ENCODE data around the gene TXNRD3. TPM values are rescaled to one million over a fixed set of nuclear protein-coding genes. Genes with fewer than 3 reads are reported as not detected.
"Not testable (repeated sequence)": the region's sequence is repeated elsewhere in the genome, so short reads cannot be mapped to it uniquely, and the experiment has no call there.

TXNRD3 gene
- total and polyA plus RNA-seq, 5 experiments from 2014 or later: 3.2 to 6.7 (median 6.2) TPM

- POLR2A ChIA-PET: no interaction called here
- Mint-ChIP-seq H3K4me3 (no peak overlapping the region), H3K27ac (no peak overlapping the region), H3K4me1 (peaks cover 0 to 14% (median 5%) of the 10 kb centered on the region in 4 donors), H3K9me3 (peaks cover 0 to 2% (median 0%) of the 10 kb centered on the region in 9 donors), H3K36me3 (no peaks in the 10 kb centered on the region), H3K27me3 (peaks cover 0 to 18% (median 3%) of the 10 kb centered on the region in 5 donors)
- DNase-seq (no peak), ATAC-seq (no peak)
Measured at GRCh38 chr3:126657901-126658300, 3.0 kb upstream of the TXNRD3 start.

- peak overlapping the region in 1 of 10 donors; percentile 34 for H3K27ac Mint-ChIP-seq
- H3K9me3 Mint-ChIP-seq: peaks cover 0 to 2% (median 0%) of the 10 kb centered on the region in 9 donors
- DNase-seq (no peak), ATAC-seq (no peak)
- no peaks in the 10 kb centered on the region for H3K36me3 Mint-ChIP-seq
- POLR2A ChIA-PET: no interaction called here
- H3K4me1 Mint-ChIP-seq: peaks cover 0 to 14% (median 6%) of the 10 kb centered on the region in 4 donors
- peaks cover 0 to 18% (median 3%) of the 10 kb centered on the region in 5 donors for H3K27me3 Mint-ChIP-seq
- H3K4me3 Mint-ChIP-seq: peak overlapping the region in 5 of 10 donors; percentile 14 to 93 (median 91)
Measured at GRCh38 chr3:126656371-126657134, 1.6 kb upstream of the TXNRD3 start.

- Mint-ChIP-seq H3K9me3 (peaks cover 0 to 2% (median 0%) of the 10 kb centered on the region in 9 donors), H3K4me1 (peaks cover 1 to 14% (median 6%) of the 10 kb centered on the region in 4 donors), H3K27ac (peak overlapping the region in 1 of 10 donors; percentile 22), H3K4me3 (peak overlapping the region; percentile 22 to 93 (median 90)), H3K27me3 (peaks cover 0 to 16% (median 3%) of the 10 kb centered on the region in 5 donors), H3K36me3 (no peaks in the 10 kb centered on the region)
- POLR2A ChIA-PET: no interaction called here
- ATAC-seq: no peak
- DNase-seq: no peak
Measured at GRCh38 chr3:126655887-126656286, 963 bp upstream of the TXNRD3 start.

- H3K36me3 Mint-ChIP-seq: peaks cover 0 to 10% (median 6%) of the 10 kb centered on the region in 3 donors
- H3K9me3 Mint-ChIP-seq: no peaks in the 10 kb centered on the region
- no peak overlapping the region for H3K27ac Mint-ChIP-seq
- H3K4me1 Mint-ChIP-seq: peaks cover 3 to 11% (median 8%) of the 10 kb centered on the region in 4 donors
- no peak overlapping the region for H3K4me3 Mint-ChIP-seq
- POLR2A ChIA-PET: no interaction called here
- no peak for DNase-seq
- H3K27me3 Mint-ChIP-seq: peaks cover 0 to 1% (median 0%) of the 10 kb centered on the region in 5 donors
- ATAC-seq: no peak
Measured at GRCh38 chr3:126649556-126650092, 5.3 kb downstream of the TXNRD3 start.

- POLR2A ChIA-PET: no interaction called here
- Mint-ChIP-seq H3K9me3 (no peaks in the 10 kb centered on the region), H3K4me3 (no peak overlapping the region), H3K4me1 (peaks cover 0 to 11% (median 3%) of the 10 kb centered on the region in 4 donors), H3K27me3 (peaks cover 0 to 1% (median 0%) of the 10 kb centered on the region in 5 donors), H3K36me3 (peaks cover 13 to 37% (median 28%) of the 10 kb centered on the region in 3 donors), H3K27ac (no peak overlapping the region)
- ATAC-seq (no peak), DNase-seq (no peak)
Measured at GRCh38 chr3:126646674-126647073, 8.2 kb downstream of the TXNRD3 start.

GRCh38 chr3:126644615-126645014 lies 10.3 kb downstream of the TXNRD3 start:
- DNase-seq: no peak
- ATAC-seq: no peak
- POLR2A ChIA-PET: no interaction called here
- Mint-ChIP-seq H3K4me3 (no peak overlapping the region), H3K4me1 (peaks cover 0 to 4% (median 2%) of the 10 kb centered on the region in 4 donors), H3K27ac (peak overlapping the region in 1 of 10 donors; percentile 15), H3K36me3 (peaks cover 23 to 55% (median 37%) of the 10 kb centered on the region in 3 donors), H3K27me3 (peaks cover 0 to under 1% (median 0%) of the 10 kb centered on the region in 5 donors), H3K9me3 (no peaks in the 10 kb centered on the region)

GRCh38 chr3:126638790-126639189 lies 16.1 kb downstream of the TXNRD3 start:
- peak overlapping the region in 1 of 10 donors; percentile 66 for H3K27ac Mint-ChIP-seq
- no peak overlapping the region for H3K4me3 Mint-ChIP-seq
- H3K9me3 Mint-ChIP-seq: no peaks in the 10 kb centered on the region
- no peak for DNase-seq
- H3K27me3 Mint-ChIP-seq: no peaks in the 10 kb centered on the region
- peaks cover 19 to 72% (median 40%) of the 10 kb centered on the region in 3 donors for H3K36me3 Mint-ChIP-seq
- POLR2A ChIA-PET: no interaction called here
- ATAC-seq: no peak
- peaks cover 0 to 2% (median 0%) of the 10 kb centered on the region in 4 donors for H3K4me1 Mint-ChIP-seq

- Mint-ChIP-seq H3K4me3 (no peak overlapping the region), H3K36me3 (peaks cover 10 to 64% (median 22%) of the 10 kb centered on the region in 3 donors), H3K9me3 (no peaks in the 10 kb centered on the region), H3K27me3 (no peaks in the 10 kb centered on the region), H3K27ac (no peak overlapping the region), H3K4me1 (peaks cover 0 to 4% (median 0%) of the 10 kb centered on the region in 4 donors)
- POLR2A ChIA-PET: no interaction called here
- DNase-seq: no peak
- ATAC-seq: no peak
Measured at GRCh38 chr3:126636436-126636835, 18.5 kb downstream of the TXNRD3 start.

GRCh38 chr3:126634803-126635202 lies 20.1 kb downstream of the TXNRD3 start:
- POLR2A ChIA-PET: no interaction called here
- Mint-ChIP-seq H3K27me3 (no peaks in the 10 kb centered on the region), H3K36me3 (peaks cover 7 to 65% (median 19%) of the 10 kb centered on the region in 3 donors), H3K27ac (no peak overlapping the region), H3K4me3 (no peak overlapping the region), H3K9me3 (no peaks in the 10 kb centered on the region), H3K4me1 (peaks cover 0 to 10% (median 3%) of the 10 kb centered on the region in 4 donors)
- ATAC-seq (no peak), DNase-seq (no peak)

GRCh38 chr3:126630020-126630419 lies 24.9 kb downstream of the TXNRD3 start:
- Mint-ChIP-seq H3K4me3 (no peak overlapping the region), H3K27ac (peak overlapping the region in 2 of 10 donors; percentile 13 to 51), H3K4me1 (peaks cover 0 to 7% (median 3%) of the 10 kb centered on the region in 4 donors), H3K9me3 (no peaks in the 10 kb centered on the region), H3K36me3 (peaks cover 7 to 70% (median 25%) of the 10 kb centered on the region in 3 donors), H3K27me3 (no peaks in the 10 kb centered on the region)
- ATAC-seq (no peak), DNase-seq (no peak)
- POLR2A ChIA-PET: no interaction called here

- not testable (repeated sequence) for H3K27ac Mint-ChIP-seq
Measured at GRCh38 chr3:126625735-126626134, 29.2 kb downstream of the TXNRD3 start.

GRCh38 chr3:126622694-126623093 lies 32.2 kb downstream of the TXNRD3 start:
- ATAC-seq: no peak
- H3K4me3 Mint-ChIP-seq: no peak overlapping the region
- peaks cover 0 to 4% (median 0%) of the 10 kb centered on the region in 9 donors for H3K9me3 Mint-ChIP-seq
- no peaks in the 10 kb centered on the region for H3K27me3 Mint-ChIP-seq
- peaks cover 0 to 2% (median 0%) of the 10 kb centered on the region in 4 donors for H3K4me1 Mint-ChIP-seq
- POLR2A ChIA-PET: no interaction called here
- H3K27ac Mint-ChIP-seq: no peak overlapping the region
- H3K36me3 Mint-ChIP-seq: peaks cover 3 to 59% (median 28%) of the 10 kb centered on the region in 3 donors
- no peak for DNase-seq

More at GRCh38 chr3:126625735-126626134, 29.2 kb downstream of the TXNRD3 start:
- ATAC-seq, H3K4me1 Mint-ChIP-seq, H3K9me3 Mint-ChIP-seq, H3K27me3 Mint-ChIP-seq, POLR2A ChIA-PET, H3K4me3 Mint-ChIP-seq, DNase-seq: not testable (repeated sequence)
- peaks cover 10 to 59% (median 39%) of the 10 kb centered on the region in 3 donors for H3K36me3 Mint-ChIP-seq

Measured in naive thymus-derived CD8-positive, alpha-beta T cell (primary cell).